IPS-20b (cell line): Measurements from ENCODE around the gene LHX3.

Source experiments
- H3K27ac ChIP-seq: one replicate; pipeline ENCODE4 v1.5.1; 2013; ENCODE audit warnings: low read length
- H3K27me3 ChIP-seq: 2 replicates; pipeline ENCODE4 v1.6.1; 2013; ENCODE audit warnings: mild to moderate bottlenecking, low read length, inconsistent platforms; ENCODE audit not compliant: insufficient read depth
- H3K36me3 ChIP-seq: 2 replicates; pipeline ENCODE4 v1.6.1; 2013; ENCODE audit warnings: low read depth, mild to moderate bottlenecking, inconsistent platforms, low read length, moderate library complexity; ENCODE audit not compliant: insufficient read depth
- H3K4me1 ChIP-seq: 2 replicates; pipeline ENCODE4 v1.6.1; 2013; ENCODE audit warnings: mild to moderate bottlenecking, control low read depth, inconsistent platforms, low read length, moderate library complexity; ENCODE audit not compliant: insufficient read depth
- H3K4me3 ChIP-seq: 2 replicates; pipeline ENCODE4 v1.5.1; 2013; ENCODE audit warnings: mild to moderate bottlenecking, low read length, inconsistent platforms
- H3K9ac ChIP-seq: 2 replicates; pipeline ENCODE4 v1.6.1; 2013; ENCODE audit warnings: low read depth, mild to moderate bottlenecking, inconsistent platforms, low read length, moderate library complexity
- H3K9me3 ChIP-seq: 2 replicates; pipeline ENCODE4 v1.6.1; 2013; ENCODE audit warnings: mild to moderate bottlenecking, low read depth, low read length, inconsistent platforms; ENCODE audit not compliant: insufficient read depth

Gene LHX3

GRCh38 chr9:136185066-136185465 lies 19.9 kb downstream of the LHX3 start:
- H3K36me3 ChIP-seq = no peaks in the 10 kb centered on the region
- H3K9me3 ChIP-seq = no peaks in the 10 kb centered on the region
- H3K27me3 ChIP-seq = peaks cover 9% of the 10 kb centered on the region
- no peak overlapping the region for H3K9ac ChIP-seq
- H3K27ac ChIP-seq = no peak overlapping the region
- H3K4me3 ChIP-seq = no peak overlapping the region
- no peaks in the 10 kb centered on the region for H3K4me1 ChIP-seq

- Histone ChIP-seq H3K9ac (no peak overlapping the region), H3K27me3 (no peaks in the 10 kb centered on the region), H3K4me1 (peaks cover 5% of the 10 kb centered on the region; the same call in 1 of the 2 replicates), H3K4me3 (no peak overlapping the region), H3K9me3 (no peaks in the 10 kb centered on the region), H3K27ac (no peak overlapping the region), H3K36me3 (no peaks in the 10 kb centered on the region)
Measured at GRCh38 chr9:136182850-136183422, 22.0 kb downstream of the LHX3 start.

GRCh38 chr9:136182420-136182787 lies 22.5 kb downstream of the LHX3 start:
- no peaks in the 10 kb centered on the region for H3K27me3 ChIP-seq

GRCh38 chr9:136181784-136182419 lies 23.0 kb downstream of the LHX3 start:
- no peak overlapping the region for H3K4me3 ChIP-seq
- no peak overlapping the region for H3K9ac ChIP-seq
- H3K9me3 ChIP-seq = no peaks in the 10 kb centered on the region
- H3K27ac ChIP-seq = no peak overlapping the region
- no peaks in the 10 kb centered on the region for H3K27me3 ChIP-seq
- peaks cover 5% of the 10 kb centered on the region; the same call in 1 of the 2 replicates for H3K4me1 ChIP-seq
- H3K36me3 ChIP-seq = no peaks in the 10 kb centered on the region

More at GRCh38 chr9:136182420-136182787, 22.5 kb downstream of the LHX3 start:
- H3K9me3 ChIP-seq = no peaks in the 10 kb centered on the region
- H3K36me3 ChIP-seq = no peaks in the 10 kb centered on the region
- H3K9ac ChIP-seq = no peak overlapping the region
- H3K27ac ChIP-seq = no peak overlapping the region
- peaks cover 5% of the 10 kb centered on the region; the same call in 1 of the 2 replicates for H3K4me1 ChIP-seq
- H3K4me3 ChIP-seq = no peak overlapping the region

GRCh38 chr9:136180586-136180985 lies 24.3 kb downstream of the LHX3 start:
- Histone ChIP-seq H3K27ac (no peak overlapping the region), H3K9me3 (no peaks in the 10 kb centered on the region), H3K4me1 (peaks cover 5% of the 10 kb centered on the region; the same call in 1 of the 2 replicates), H3K9ac (no peak overlapping the region), H3K27me3 (no peaks in the 10 kb centered on the region), H3K36me3 (no peaks in the 10 kb centered on the region), H3K4me3 (no peak overlapping the region)

GRCh38 chr9:136179761-136180160 lies 25.2 kb downstream of the LHX3 start:
- H3K36me3 ChIP-seq = no peaks in the 10 kb centered on the region
- H3K9me3 ChIP-seq = no peaks in the 10 kb centered on the region
- H3K9ac ChIP-seq = no peak overlapping the region
- H3K27me3 ChIP-seq = no peaks in the 10 kb centered on the region
- peaks cover 5% of the 10 kb centered on the region; the same call in 1 of the 2 replicates for H3K4me1 ChIP-seq
- H3K27ac ChIP-seq = no peak overlapping the region
- no peak overlapping the region for H3K4me3 ChIP-seq

GRCh38 chr9:136179101-136179616 lies 25.8 kb downstream of the LHX3 start:
- H3K9ac ChIP-seq = no peak overlapping the region
- no peaks in the 10 kb centered on the region for H3K36me3 ChIP-seq
- H3K4me3 ChIP-seq = no peak overlapping the region
- H3K27ac ChIP-seq = no peak overlapping the region
- no peaks in the 10 kb centered on the region for H3K27me3 ChIP-seq
- peaks cover 5% of the 10 kb centered on the region; the same call in 1 of the 2 replicates for H3K4me1 ChIP-seq
- H3K9me3 ChIP-seq = no peaks in the 10 kb centered on the region

- Histone ChIP-seq H3K27me3 (no peaks in the 10 kb centered on the region), H3K9me3 (no peaks in the 10 kb centered on the region), H3K4me3 (no peak overlapping the region), H3K4me1 (peaks cover 5% of the 10 kb centered on the region; the same call in 1 of the 2 replicates), H3K27ac (no peak overlapping the region), H3K36me3 (no peaks in the 10 kb centered on the region), H3K9ac (no peak overlapping the region)
Measured at GRCh38 chr9:136178773-136179075, 26.2 kb downstream of the LHX3 start.

- no peak overlapping the region for H3K4me3 ChIP-seq
- no peaks in the 10 kb centered on the region for H3K9me3 ChIP-seq
- no peak overlapping the region for H3K27ac ChIP-seq
- H3K36me3 ChIP-seq = no peaks in the 10 kb centered on the region
- H3K27me3 ChIP-seq = no peaks in the 10 kb centered on the region
- no peak overlapping the region for H3K9ac ChIP-seq
- H3K4me1 ChIP-seq = peaks cover 5% of the 10 kb centered on the region; the same call in 1 of the 2 replicates
Measured at GRCh38 chr9:136178061-136178772, 26.7 kb downstream of the LHX3 start.

- H3K36me3 ChIP-seq = no peaks in the 10 kb centered on the region
- no peak overlapping the region for H3K27ac ChIP-seq
- H3K9me3 ChIP-seq = no peaks in the 10 kb centered on the region
- no peak overlapping the region for H3K9ac ChIP-seq
- no peaks in the 10 kb centered on the region for H3K27me3 ChIP-seq
- no peak overlapping the region for H3K4me3 ChIP-seq
- H3K4me1 ChIP-seq = peaks cover 5% of the 10 kb centered on the region; the same call in 1 of the 2 replicates
Measured at GRCh38 chr9:136177224-136177623, 27.7 kb downstream of the LHX3 start.

GRCh38 chr9:136175616-136176197 lies 29.2 kb downstream of the LHX3 start:
- no peaks in the 10 kb centered on the region for H3K9me3 ChIP-seq
- peaks cover 12% of the 10 kb centered on the region; the same call in 1 of the 2 replicates for H3K4me1 ChIP-seq
- H3K9ac ChIP-seq = no peak overlapping the region
- no peak overlapping the region for H3K27ac ChIP-seq
- H3K36me3 ChIP-seq = no peaks in the 10 kb centered on the region
- no peak overlapping the region for H3K4me3 ChIP-seq
- H3K27me3 ChIP-seq = no peaks in the 10 kb centered on the region
